Activated naive CD4-positive, alpha-beta T cell (primary cell): ENCODE measurements around the gene BIN1.
A peak's percentile ranks its signal among the peaks of the same experiment; 100 is the strongest.

ENCODE experiments used
- DNase-seq, 4 experiments: peaks; one replicate each; lab custom pipeline; 2025; lab: John Stamatoyannopoulos, UW

Gene BIN1

DNA sequence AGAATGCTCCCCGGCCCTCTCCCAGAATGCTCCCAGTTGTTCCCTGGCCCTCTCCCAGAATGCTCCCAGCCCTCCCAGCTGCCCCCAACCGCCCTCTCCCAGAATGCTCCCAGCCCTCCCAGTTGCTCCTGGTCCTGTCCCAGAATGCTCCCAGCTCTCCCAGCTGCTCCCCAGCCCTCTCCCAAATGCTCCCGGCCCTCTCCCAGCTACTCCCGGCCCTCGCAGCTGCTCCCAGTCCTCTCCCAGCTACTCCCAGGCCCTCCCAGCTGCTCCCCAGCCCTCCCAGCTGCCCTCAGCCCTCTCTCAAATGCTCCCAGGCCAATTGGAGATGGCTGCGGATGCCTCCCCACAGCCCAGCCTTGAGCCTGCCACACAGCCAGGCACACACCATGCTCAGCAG is 31.1 kb downstream of the BIN1 start:
- DNase-seq, result no peak

DNA sequence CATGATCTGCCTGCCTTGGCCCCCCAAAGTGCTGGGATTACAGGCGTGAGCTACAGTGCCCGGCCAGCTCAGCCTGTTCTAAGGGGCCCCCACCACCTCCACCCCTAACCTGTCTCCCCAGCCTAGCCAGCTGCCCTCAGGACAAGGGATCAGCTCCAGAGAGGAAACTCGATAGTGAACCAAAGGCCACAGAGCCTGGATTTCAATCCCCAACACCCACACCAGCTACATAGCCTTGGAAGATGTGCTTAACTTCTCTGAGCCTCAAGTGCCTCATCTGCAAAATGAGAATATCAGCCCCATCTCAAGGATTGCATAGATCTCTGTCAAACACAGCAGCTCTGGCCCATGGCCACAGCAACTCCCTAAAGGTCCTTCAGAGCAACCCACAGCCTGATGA is 32.0 kb downstream of the BIN1 start:
- no peak for DNase-seq

DNA sequence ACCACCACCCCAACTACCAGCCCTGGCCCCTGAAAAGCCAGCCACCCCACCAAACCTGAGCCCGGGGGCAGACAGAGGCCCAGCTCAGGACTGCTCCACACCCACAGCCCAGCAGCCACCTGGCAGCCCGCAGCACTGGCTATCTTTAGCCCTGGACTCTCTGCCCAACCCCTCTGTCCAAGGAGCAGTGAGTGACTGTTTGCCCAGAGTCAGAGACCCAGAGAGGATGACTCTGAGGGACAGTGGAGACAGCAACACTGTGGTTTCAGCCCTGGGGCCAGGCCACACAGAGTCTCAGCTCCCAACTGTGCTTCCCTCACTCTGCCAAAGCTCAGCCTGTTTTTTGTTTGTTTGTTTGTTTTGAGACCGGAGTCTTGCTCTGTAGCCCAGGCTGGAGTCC is 32.6 kb downstream of the BIN1 start:
- no peak for DNase-seq

DNA sequence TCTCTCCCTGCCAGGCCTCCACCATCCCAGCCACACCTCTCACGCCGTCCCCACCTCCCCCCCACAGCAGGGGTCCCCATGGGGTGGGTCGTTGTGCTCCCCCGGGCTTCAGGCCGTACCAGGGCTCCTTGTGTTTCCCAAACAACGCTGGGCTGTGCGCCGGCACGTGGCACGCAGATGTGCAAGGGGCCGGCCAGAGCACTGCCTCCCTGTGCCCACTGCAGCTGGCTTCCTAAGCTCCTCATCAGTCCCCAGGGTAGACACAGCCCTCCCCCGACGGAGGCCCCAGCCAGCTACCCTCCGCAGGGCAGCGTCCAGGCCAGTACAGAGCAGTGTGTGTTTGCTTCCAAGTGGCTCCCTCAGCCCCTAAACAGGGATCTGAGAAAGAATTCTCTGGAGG is 34.0 kb downstream of the BIN1 start:
- DNase-seq, result no peak

DNA sequence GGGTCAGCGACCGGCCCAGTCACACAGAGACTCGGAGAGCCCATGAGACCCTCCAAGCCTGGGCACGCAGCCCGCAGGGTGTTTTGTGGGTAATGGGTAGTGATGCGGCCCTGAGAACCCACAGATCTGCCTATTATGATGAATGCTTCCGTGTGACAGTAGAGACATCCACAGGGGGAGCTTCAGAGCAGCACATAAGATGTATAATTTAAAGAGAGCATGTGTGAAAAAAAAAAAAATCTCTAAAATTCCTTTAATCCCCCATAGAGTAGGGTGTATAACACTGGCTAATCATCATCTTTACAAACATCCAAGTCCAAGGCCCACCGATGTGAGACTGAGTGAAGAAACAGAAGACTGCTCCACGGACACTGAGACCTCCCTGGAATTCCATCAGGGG is 34.6 kb downstream of the BIN1 start:
- no peak for DNase-seq

DNA sequence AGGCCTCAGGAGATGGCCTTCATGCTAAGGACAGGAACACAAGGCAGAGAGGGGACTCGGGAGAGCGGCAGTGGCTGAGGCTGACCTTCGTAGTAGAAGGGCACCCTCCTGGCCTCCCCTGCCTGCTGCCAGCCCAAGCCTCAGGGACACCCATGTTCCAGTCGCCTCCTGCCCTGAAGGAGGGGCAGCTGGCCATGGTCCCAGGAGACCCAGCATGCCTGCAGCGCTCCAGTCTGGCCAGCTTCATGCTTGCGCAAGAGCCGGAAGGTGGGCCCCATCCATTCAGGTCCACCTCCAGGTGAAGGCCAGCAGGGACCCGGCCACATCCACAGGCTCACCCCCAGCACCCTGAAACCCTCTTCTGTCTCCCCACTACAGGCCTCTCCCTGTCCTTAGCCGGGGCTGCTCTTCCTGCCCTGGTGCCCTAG is 35.0 kb downstream of the BIN1 start:
- DNase-seq, result no peak

DNA sequence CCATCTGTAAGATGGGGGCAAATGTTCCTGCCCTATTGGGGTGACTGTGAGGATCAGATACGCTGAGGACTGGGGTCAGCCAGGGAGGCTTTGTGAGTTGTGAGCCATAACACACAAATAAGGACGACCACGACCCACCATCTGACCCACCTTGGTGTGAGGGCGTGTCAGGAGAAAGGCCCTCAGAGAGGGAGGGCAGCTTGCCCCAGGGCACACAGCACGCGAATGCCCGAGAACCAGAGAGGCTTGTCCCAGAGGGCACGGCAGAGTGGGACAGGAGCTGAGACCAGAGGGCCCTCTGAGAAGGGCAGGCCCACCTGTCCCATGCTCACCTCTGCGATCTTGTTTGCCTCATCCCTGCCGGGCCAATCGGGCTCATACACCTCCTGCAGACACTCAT is 36.7 kb downstream of the BIN1 start:
- no peak for DNase-seq

DNA sequence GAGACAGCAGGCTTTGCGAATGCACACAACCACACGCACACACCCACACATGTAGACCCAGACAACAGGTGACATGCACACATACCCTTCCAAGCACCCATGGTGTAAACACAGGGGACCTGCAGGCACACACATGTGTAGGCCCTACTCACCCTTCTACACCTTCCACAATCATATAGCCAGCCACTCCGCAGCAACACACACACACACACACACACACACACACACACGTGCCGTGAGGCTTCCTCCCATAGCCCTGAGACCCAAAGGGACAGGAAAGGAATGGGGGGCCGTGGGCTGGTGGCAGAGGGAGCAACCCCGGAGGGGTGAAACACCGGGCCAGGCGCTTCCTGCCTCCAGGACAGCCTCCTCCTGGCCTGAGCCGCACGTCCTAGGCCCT is 37.4 kb downstream of the BIN1 start:
- no peak for DNase-seq

DNA sequence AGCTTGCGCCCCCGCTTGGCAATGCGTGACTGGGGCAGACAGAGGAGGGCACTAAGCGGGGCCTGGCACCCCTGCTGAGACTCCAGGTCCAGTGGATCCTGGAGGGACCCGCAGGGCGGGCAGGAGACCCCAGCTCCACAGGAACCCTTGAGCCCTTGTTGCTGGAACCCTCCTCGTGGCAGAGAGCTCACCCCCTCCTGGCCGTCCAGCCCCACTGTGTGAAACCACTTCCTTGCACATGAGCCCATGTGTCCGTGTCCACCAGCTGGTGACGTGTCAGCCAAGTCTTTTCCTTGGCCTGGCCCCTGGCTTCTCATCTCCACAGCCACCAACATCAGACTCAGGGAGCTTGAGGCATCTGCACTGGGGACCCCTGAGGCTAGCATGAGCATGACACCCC is 38.0 kb downstream of the BIN1 start:
- no peak for DNase-seq

DNA sequence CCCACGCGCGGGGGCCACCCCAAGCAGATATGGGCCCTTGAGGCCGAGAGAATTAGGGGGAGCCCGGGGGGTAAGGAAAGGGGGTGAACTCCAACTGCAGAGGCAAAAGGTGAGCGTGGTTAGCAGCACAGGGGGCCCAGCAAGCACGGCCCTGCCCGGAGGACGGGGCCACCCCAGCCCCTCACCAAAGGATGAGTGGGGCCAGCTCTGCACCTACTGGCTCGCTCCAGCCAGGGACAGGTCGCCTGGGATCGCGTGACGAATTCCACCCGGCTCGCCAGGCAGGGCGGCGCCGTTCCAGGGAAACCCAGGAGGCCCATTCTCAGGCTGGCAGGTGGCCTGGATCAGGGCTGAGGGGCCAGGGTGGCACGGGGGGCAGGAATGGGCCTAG is 38.6 kb downstream of the BIN1 start:
- DNase-seq, result no peak

DNA sequence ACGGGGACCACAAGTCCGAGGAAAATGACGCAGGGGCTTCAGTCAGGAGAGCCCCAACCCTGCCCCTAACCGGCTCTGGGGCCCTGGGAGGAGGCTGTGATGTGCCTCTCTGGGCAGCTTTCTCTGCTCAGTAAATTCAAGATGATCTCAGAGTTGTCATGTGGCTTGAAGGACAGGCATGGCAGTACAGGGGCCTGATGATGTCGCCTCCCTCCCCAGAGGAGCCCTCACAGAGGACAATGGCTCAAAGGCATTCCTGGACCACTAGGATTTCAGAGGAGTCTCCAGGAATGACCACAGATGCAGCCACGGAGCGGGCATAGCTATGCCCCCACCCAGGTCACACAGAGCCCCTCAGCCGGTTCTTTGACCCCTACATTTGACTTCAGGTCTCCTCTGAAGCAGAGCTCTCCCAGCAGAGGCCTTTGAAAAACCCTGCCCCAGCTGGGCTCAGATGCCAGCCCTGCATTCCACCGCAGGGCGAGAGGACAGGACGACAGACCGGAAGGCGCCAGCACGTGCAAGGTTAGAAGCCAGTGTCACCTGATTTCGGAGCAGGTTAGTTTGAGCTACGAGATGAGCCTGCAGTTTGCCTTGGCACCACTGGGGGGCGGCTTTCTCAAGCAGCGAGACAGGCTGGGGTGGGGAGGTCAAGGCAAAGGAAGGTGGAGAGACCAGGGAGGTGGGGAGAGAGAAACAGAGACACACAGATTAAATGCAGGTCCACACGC is 39.2 kb downstream of the BIN1 start:
- peak in 3 of 4 experiments; percentile 18 to 64 (median 50) for DNase-seq

DNA sequence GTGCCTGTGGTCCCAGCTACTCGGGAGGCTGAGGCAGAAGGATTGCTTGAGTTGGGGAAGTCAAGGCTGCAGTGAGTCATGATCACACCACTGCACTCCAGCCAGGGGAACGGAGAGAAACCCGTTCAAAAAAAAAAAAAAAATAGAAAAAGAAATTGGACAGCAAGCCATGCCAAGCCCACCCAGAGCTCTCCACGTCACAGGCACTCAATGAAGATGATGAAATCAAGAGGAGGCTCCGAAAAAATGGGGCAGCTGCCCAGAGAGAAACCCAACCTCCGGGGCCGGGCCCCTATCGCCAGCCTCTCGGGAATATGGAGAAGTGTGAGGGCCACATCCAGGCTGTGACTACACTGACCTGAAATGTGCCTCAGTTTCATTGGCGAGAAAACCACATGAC is 40.0 kb downstream of the BIN1 start:
- no peak for DNase-seq

DNA sequence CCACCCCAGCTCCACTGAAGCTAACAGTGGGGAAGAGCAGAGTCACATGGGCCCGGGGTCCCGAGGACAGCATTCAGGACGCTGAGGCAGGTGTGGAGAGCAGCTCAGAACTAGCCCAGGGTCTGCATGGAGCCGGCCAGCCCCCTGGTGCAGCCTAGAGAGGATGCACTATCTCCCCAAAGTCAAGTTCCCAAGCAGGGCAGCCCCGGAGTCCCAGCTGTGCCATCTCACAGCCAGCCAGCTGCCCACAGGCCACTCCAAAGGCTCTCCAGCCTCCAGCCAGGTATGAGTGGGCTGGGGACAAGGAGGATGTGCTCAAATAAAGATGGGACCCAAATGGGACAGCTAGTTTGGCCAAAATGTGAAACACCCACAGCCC is 41.0 kb downstream of the BIN1 start:
- no peak for DNase-seq

DNA sequence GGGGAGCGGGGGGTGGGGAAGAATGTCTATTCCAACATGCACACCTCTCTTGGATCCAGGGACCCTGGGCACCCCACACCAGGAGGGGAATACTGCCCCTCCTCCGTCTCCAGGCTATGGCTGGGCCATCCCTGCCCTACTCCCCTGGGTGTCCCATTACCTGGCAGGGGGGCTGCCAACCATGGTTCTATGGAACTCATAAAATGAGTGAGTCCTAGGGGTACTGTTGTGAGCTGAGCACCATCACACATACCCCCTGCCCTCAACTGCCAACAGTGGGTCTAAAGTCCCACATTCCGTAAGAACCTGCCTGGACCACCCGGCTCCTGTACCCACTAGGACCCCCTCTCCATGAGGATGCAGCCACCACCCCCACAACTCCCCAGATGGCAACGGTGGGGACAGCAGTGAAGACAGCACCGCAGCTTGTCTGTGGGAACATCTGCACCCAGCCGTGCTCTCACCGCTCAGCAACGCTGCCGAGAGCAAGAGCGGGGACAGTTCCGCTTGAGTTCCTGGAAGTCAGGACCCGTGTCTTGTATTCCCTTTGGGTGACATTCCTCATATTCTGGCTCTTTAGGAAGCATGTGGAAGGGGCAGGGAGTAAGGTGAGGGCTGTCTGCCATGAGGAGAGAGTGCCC is 41.5 kb downstream of the BIN1 start:
- no peak for DNase-seq

DNA sequence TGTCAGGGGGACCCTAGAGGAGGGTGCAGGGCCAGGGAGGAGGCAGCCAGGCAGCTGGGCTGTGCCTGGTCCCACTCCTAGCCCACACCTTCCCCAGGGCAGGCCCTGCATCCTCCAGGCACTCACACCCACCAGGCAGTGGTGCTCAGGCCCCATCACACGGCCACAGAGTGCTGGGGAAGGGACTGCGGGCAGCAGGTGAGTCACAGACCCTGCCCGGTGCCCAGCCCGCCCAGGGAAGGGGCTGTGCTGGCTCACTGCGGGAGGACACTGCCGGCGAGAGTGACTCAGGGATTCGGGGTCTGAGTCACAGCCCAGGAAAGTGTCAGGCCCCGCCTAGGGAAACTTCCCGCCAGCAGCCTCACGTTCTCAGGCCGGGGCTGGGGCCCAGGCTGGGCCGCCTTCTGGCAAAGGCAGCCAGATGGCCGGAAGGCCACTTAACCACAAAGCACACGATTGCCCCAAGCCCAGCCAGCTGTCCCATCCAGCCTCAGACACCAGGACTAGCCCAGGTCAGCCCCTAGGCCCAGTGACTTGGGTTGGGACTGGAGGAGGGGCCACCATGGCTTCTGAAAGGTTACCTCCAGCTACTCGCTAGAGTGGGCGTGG is 42.2 kb downstream of the BIN1 start:
- DNase-seq, result no peak

DNA sequence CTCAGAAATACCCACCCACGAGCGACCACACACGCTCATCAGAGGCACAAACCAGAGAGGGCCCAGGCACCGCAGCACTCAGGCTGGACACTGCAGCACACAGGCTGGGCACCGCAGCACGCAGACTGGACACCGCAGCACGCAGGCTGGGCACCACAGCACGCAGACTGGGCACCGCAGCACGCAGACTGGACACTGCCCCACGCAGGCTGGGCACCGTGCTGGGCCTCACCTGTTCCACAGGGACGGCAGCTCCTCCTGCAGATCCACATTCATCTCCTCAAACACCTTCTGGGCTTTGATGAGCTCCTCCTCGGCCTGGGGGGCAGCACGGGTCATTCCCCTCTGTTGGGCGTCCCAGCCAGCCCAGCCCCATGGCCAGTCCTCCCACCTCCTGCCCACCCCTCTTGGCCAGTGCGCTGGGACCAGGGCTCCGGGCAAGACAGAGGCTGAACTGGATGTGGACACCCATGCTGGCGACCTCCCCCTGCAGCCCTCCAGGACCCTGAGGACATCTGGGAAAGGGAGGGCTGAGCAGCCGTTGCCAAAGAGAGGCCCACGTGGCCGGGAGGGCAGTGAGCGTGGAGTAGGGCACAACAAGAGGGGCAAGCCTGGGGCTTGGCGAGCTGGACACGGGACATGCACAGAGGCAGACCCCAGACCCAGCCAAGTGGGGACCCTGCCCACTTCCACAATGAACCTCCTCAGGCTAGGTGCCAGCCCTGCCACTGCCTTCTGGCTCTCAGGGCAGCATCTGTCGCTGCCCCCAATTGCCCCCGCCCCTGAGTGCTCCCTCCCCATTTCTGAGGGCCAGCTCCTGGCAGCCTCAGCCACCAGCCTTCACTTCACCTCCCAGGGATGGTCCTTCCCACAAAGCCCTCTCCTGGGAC is 43.0 kb downstream of the BIN1 start:
- DNase-seq, result no peak

DNA sequence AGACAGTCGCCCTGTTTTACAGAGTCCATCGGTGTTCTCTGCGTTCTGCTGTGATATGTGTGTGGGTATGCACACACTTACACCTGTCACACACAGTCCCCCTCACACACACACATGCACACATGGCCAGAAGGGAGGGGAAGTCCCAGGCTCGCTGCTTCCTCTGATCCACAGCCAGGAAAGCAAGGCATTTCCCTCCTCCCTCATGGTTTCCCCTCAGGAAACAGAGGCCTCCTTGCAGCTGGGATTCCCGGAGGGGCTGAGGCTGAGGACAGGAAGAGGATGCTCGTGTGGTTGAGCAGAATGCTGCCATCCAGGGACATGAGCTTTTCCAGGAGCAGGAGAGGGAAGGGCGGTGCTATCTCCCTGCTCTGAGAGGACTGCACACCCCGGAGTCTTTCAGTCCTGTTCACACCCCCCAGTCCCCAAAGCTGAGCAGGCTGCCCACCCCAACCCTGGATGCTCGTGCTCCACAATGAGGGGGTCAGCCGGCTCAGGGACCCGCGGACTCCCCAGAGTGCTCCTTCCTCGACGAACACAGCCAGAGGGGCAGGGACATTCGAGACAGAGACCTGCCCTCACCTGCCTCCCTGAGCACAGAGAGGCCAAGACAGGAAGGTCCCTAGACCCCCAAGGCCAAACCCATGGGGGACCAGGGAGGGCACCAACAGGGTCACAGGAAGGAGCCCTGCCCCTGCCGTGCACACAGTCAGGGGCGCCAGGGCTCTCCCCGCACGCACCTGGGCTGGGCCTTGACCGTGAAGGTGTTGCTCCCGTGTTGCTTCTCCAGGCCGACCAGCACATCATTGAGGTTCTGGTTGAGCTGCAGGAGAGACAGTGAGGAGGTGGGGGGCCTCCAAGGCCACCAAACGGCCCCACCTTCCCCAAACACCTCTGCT is 45.3 kb downstream of the BIN1 start:
- DNase-seq, result no peak

DNA sequence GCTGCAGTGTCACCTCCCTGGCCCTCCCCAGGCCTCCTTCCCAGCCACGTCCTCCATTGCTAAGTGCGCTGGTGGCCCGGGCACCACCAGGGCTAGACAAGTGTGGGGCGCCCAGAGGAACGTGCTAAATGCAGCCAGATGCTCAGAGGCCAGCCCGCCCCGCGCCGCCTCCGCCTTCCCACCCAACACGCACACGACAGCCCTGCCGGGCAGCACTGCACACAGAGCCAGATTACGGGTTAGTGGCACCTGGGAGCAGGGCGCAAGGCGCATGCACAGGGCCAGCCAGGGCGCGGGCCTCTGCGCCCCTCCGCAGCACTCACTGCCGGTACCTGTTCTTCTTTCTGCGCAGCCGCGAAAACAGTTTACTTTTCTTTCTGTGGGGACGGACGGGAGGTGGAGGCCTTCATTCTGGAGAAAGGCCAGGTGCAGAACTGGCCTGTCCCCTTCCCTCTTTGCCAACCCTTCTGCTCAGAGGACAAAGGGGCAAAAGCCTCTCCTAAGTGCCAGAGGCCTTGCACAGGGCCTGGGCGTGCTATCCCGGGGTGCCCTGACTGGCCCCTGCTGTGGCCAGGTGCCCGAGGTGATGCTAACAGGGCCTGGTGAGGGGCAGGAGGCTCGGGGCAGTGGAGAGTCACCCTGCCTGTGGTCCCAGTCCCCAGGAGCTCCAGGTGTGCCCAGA is 46.5 kb downstream of the BIN1 start:
- DNase-seq, result no peak

DNA sequence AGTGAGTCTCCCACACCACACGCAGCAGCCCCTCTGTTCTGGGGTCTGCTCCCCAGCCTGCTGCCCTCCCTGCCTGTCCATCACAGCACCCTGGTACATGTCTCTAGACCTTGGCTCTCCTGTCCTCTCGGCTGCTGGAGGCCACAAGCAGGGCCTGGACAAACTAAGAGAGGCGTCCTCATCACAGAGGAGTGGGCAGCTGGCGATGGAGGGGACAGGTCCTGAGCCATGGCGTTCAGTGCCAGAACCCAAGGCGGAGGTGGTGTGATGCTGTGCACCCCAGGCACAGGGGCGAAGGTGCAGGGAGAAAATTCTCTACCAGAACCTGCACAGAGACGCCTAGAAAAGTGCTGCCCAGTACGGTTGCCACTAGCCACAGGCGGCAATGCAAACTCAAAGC is 47.4 kb downstream of the BIN1 start:
- DNase-seq, result no peak

DNA sequence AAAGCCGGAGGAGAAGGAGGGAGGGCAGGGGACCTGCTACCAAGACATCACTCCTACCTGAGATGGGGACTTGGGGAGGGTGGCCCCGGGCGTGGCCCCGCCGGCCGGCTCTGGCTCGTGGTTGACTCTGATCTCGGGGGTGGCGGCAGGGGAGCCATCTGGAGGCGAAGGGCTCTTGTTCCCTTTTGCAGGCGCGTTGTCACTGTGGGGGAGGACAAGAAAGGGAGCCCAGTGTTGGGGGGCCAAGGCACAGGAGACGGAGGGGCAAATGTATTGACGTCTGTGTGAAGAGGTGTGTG is 48.1 kb downstream of the BIN1 start:
- no peak for DNase-seq

DNA sequence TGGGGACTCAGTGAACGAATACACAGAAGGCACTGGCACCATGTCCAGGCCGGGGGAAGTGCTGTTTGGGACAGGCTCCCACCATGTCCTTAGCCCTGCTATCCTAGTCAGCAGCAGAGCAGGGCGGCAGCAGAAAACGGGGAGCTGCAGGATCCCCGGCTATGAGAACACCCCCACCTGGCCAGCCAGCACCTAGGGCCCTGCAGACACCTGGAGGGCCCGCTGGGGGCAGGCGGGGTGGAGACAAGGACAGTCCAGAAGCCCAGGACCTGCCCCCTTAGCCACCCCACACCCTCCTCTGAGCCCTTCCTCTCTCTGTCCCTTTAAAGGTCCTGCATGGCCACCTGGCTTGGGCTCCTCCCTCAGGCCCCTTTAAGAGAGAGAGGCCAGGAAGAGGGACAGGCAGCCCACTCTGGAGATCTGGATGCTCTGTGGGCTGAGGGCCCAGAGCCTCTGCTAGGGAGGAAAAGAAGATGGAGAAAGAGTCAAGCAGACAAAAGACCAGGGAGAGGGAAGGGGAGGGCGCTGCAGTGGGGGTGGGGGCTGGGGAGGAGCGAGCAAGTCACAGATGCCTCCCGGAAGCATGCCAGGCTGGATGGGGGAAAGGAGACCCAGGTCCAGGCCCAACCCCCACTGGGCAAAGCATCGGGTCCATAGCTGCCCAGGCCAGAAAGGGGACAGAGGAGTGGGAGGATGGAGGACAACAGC is 48.6 kb downstream of the BIN1 start:
- no peak for DNase-seq
